Measurements from ENCODE around the gene DLX5.

The DLX5 gene

DNA sequence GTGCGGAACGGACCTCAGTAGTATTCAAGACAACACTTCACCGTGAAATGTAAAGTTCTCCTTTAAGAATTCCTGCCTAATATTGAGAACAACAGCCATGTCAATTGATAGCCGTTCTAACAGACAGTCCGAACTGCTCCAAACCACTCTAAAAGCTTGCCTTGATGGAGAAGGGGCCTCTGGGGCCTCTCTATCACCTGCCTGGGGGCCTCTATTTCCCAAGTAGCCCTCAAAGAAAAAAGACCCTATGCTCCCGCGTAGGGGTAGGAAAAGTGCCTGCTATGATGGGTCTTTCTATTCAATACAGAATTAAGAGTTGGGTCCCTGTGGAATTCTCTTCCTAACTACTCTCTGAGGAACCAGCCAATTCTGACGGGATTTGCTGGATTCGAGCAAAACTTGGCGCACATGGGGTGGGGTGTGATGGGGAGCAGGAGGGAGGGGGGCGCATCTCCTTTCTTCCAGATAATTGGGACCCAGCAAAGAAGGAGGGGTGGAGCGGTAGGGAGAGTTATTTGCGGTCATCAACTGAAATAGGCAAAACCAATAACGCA lies 27.6 kb downstream of the DLX5 start:
- no peaks in the 10 kb centered on the region for H3K4me1 ChIP-seq (ENCODE audit: insufficient read depth, poor library complexity, severe bottlenecking)
- ATAC-seq (ENCODE audit: low read depth) (no peak), DNase-seq (ENCODE audit: low spot score) (no peak)
- H3K27ac ChIP-seq (ENCODE audit: poor library complexity, severe bottlenecking): no peak overlapping the region
- no peaks in the 10 kb centered on the region for H3K9me3 ChIP-seq (ENCODE audit: severe bottlenecking)
- TF ChIP-seq, protein P1, sequence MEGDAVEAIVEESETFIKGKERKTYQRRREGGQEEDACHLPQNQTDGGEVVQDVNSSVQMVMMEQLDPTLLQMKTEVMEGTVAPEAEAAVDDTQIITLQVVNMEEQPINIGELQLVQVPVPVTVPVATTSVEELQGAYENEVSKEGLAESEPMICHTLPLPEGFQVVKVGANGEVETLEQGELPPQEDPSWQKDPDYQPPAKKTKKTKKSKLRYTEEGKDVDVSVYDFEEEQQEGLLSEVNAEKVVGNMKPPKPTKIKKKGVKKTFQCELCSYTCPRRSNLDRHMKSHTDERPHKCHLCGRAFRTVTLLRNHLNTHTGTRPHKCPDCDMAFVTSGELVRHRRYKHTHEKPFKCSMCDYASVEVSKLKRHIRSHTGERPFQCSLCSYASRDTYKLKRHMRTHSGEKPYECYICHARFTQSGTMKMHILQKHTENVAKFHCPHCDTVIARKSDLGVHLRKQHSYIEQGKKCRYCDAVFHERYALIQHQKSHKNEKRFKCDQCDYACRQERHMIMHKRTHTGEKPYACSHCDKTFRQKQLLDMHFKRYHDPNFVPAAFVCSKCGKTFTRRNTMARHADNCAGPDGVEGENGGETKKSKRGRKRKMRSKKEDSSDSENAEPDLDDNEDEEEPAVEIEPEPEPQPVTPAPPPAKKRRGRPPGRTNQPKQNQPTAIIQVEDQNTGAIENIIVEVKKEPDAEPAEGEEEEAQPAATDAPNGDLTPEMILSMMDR (IDR thresholded peaks at IDR 0.05; ENCODE audit: poor library complexity, severe bottlenecking): no peak
- no peak overlapping the region for H3K4me3 ChIP-seq (ENCODE audit: severe bottlenecking)
- H3K27me3 ChIP-seq (ENCODE audit: insufficient read depth, poor library complexity, severe bottlenecking): peaks cover 87% of the 10 kb centered on the region
- H3K36me3 ChIP-seq (ENCODE audit: low read depth): no peaks in the 10 kb centered on the region

DNA sequence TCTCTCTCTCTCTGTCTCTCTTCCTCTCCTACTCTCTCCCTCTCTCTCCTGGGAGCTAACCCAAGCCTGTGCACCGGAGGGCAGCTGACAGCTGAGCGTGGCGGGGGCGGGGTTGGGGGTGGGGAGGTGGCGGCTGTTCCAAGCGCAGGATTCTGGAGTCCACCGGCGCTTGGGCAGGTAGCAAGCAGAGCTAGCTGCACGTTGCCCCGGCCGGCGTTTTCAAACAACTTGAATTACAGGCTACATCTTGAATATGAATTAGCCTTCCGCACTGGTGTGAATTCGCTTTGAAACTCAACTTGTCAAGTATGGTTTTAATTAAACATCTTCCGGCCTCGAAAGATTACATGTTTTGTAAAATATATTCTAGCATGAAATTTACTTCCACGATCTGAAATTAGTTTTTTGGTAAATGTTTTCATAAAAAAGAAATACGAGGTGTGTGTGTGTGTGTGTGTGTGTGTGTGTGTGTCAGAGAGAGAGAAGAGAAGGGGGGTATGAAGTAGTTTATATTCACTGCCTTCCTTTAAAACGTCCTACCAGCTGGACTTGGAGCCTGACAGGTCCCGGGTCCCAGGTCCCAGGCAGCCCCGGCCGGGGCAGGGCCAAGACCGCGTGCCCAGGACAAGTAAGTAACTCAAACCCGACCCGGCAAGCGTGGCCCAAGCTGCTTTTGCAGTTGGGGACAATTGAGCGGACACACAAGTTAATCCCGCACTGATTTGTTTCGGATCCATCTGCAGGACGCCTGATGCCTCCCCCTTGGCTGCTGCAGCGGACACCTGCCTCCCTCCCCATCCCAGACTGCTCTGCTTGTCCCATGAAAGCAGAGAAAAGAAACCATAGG lies 28.3 kb downstream of the DLX5 start:
- no peak for ATAC-seq (ENCODE audit: low read depth)
- Histone ChIP-seq H3K27ac (ENCODE audit: poor library complexity, severe bottlenecking) (no peak overlapping the region), H3K36me3 (ENCODE audit: low read depth) (no peaks in the 10 kb centered on the region), H3K27me3 (ENCODE audit: insufficient read depth, poor library complexity, severe bottlenecking) (peaks cover 87% of the 10 kb centered on the region), H3K9me3 (ENCODE audit: severe bottlenecking) (no peaks in the 10 kb centered on the region), H3K4me1 (ENCODE audit: insufficient read depth, poor library complexity, severe bottlenecking) (no peaks in the 10 kb centered on the region), H3K4me3 (ENCODE audit: severe bottlenecking) (no peak overlapping the region)
- DNase-seq (ENCODE audit: low spot score): no peak
- TF ChIP-seq, protein P1 (IDR thresholded peaks at IDR 0.05; ENCODE audit: poor library complexity, severe bottlenecking): no peak

DNA sequence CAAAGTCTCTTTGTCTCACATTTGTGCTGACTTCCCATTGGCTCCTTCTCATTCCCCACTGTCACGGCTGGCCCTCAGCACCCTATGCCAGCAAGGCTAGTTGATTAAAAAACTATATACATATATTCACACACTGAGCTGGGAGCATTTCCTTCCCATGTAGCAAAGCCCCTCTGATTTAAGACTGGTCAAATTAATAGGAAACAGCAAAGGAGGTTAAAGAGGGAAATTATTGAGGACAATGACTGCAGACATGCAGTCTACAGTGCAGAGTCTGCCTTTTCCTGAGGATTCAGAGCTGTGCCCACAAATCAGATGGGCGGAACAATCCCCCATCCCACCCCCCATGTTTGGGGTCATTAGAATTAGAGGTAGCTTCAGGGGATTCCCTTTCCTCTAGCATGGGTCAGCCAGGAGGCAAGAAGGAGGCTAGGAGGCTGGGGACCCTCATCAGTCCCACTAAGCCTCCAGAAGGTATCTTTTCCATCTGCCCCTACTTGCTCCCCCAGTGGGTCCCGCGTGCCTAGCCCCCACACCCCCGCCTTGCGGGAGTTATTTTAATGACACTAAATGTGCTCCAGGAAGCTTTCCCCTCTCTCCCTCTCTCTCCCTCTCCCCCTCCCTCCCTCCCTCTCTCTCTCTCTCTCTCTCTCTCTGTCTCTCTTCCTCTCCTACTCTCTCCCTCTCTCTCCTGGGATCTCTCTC lies 29.1 kb downstream of the DLX5 start:
- Histone ChIP-seq H3K27me3 (ENCODE audit: insufficient read depth, poor library complexity, severe bottlenecking) (peaks cover 92% of the 10 kb centered on the region), H3K9me3 (ENCODE audit: severe bottlenecking) (no peaks in the 10 kb centered on the region), H3K36me3 (ENCODE audit: low read depth) (no peaks in the 10 kb centered on the region), H3K4me3 (ENCODE audit: severe bottlenecking) (no peak overlapping the region), H3K27ac (ENCODE audit: poor library complexity, severe bottlenecking) (no peak overlapping the region), H3K4me1 (ENCODE audit: insufficient read depth, poor library complexity, severe bottlenecking) (no peaks in the 10 kb centered on the region)
- no peak for DNase-seq (ENCODE audit: low spot score)
- ATAC-seq (ENCODE audit: low read depth): no peak
- TF ChIP-seq, protein P1 (IDR thresholded peaks at IDR 0.05; ENCODE audit: poor library complexity, severe bottlenecking): no peak

DNA sequence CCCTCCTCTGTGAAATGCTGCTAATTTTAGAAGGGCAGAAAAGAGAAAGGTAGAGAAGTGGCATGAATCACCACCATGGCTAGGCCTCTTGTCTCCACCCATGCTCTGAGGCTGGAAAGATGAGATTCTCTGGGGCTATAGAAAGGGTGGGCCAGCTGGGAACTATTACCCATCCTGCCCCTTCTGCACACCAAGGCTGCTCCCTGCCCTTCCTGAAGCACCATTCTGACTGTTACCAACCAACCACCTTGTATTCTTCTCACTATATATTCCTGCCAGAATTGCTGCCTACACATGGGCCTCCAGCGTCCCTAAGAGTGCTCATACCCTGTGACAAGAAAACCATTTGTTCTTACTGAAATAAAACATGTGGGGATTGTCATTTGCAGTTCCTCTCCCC lies 30.7 kb downstream of the DLX5 start:
- ATAC-seq (ENCODE audit: low read depth) (no peak), DNase-seq (ENCODE audit: low spot score) (no peak)
- Histone ChIP-seq H3K27me3 (ENCODE audit: insufficient read depth, poor library complexity, severe bottlenecking) (peaks cover 93% of the 10 kb centered on the region), H3K9me3 (ENCODE audit: severe bottlenecking) (no peaks in the 10 kb centered on the region), H3K27ac (ENCODE audit: poor library complexity, severe bottlenecking) (no peak overlapping the region), H3K4me1 (ENCODE audit: insufficient read depth, poor library complexity, severe bottlenecking) (no peaks in the 10 kb centered on the region), H3K36me3 (ENCODE audit: low read depth) (no peaks in the 10 kb centered on the region), H3K4me3 (ENCODE audit: severe bottlenecking) (no peak overlapping the region)
- TF ChIP-seq, protein P1 (IDR thresholded peaks at IDR 0.05; ENCODE audit: poor library complexity, severe bottlenecking): no peak
